GM06990 (cell line): ENCODE measurements around the gene ARFGEF3.

Source experiments
- DNase-seq: peaks from one replicate; pipeline ENCODE4 v3.0.0-alpha.2; 2011; ENCODE audit not compliant: insufficient read length; ENCODE audit errors: extremely low read depth
- H3K27me3 ChIP-seq: replicated peaks from 2 replicates; pipeline ENCODE4 v1.6.0; 2011; ENCODE audit warnings: low read length; ENCODE audit not compliant: control insufficient read depth, insufficient read depth
- H3K36me3 ChIP-seq: 2 replicates; pipeline ENCODE4 v1.5.1; 2011; ENCODE audit warnings: low read length; ENCODE audit not compliant: control insufficient read depth, insufficient read depth
- H3K4me3 ChIP-seq: replicated peaks from 2 replicates; pipeline ENCODE4 v1.5.1; 2011; ENCODE audit warnings: low read depth, mild to moderate bottlenecking, control low read depth, low read length
- CTCF ChIP-seq: IDR thresholded peaks from 2 replicates; pipeline ENCODE4 v1.5.1; 2011; ENCODE audit warnings: low read length, control low read depth, mild to moderate bottlenecking, inconsistent platforms; ENCODE audit not compliant: insufficient read depth, poor library complexity, severe bottlenecking

Gene ARFGEF3

GRCh38 chr6:138241934-138242333 lies 80.2 kb downstream of the ARFGEF3 start:
- TF ChIP-seq CTCF: no peak
- Histone ChIP-seq H3K36me3 (no peaks in the 10 kb centered on the region), H3K27me3 (no peaks in the 10 kb centered on the region), H3K4me3 (no peak overlapping the region)
- no peak for DNase-seq

GRCh38 chr6:138242987-138243592 lies 81.4 kb downstream of the ARFGEF3 start:
- Histone ChIP-seq H3K4me3 (no peak overlapping the region), H3K36me3 (no peaks in the 10 kb centered on the region), H3K27me3 (no peaks in the 10 kb centered on the region)
- TF ChIP-seq CTCF: no peak
- DNase-seq: no peak

- Histone ChIP-seq H3K27me3 (no peaks in the 10 kb centered on the region), H3K4me3 (no peak overlapping the region), H3K36me3 (no peaks in the 10 kb centered on the region)
- no peak for DNase-seq
- no peak for TF ChIP-seq CTCF
Observed at GRCh38 chr6:138245751-138246150, 84.0 kb downstream of the ARFGEF3 start.

GRCh38 chr6:138246650-138247440 lies 85.1 kb downstream of the ARFGEF3 start:
- H3K36me3 ChIP-seq: no peaks in the 10 kb centered on the region
- H3K4me3 ChIP-seq: no peak overlapping the region
- no peaks in the 10 kb centered on the region for H3K27me3 ChIP-seq
- TF ChIP-seq CTCF: no peak
- DNase-seq: no peak

- TF ChIP-seq CTCF: no peak
- Histone ChIP-seq H3K27me3 (no peaks in the 10 kb centered on the region), H3K4me3 (no peak overlapping the region), H3K36me3 (no peaks in the 10 kb centered on the region)
- DNase-seq: no peak
Observed at GRCh38 chr6:138248011-138248410, 86.3 kb downstream of the ARFGEF3 start.
